ENCODE results near the gene INTS2. TPM values are rescaled to one million over a fixed set of nuclear protein-coding genes. Genes with fewer than 3 reads are reported as not detected.
"Not testable (repeated sequence)": the region's sequence is repeated elsewhere in the genome, so short reads cannot be mapped to it uniquely, and the experiment has no call there.

INTS2 gene
- total RNA-seq, 1 experiment from 2014 or later, result 22.8 TPM

DNA sequence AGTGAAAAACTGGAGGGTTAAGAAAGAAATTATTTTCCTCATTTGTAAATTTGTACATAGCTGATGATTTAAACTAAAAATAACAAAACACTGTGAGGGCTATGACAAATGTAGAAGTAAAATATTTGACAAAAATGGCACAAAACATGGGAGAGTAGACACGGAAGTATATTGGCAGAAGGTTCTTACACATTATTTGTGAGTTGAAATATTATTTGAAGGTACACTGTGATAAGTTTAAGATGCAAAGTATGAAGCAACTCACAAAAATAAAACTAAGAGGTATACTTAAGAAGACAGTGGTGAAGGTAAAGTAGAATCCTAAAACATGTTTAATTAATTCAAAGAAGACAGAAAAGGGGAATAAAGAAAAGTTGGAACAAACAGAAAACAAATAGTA, 99.1 kb downstream of the INTS2 start:
- in situ Hi-C loops (cut with HindIII; ENCODE audit: low sequenced_read_pairs), result no loop called here

DNA sequence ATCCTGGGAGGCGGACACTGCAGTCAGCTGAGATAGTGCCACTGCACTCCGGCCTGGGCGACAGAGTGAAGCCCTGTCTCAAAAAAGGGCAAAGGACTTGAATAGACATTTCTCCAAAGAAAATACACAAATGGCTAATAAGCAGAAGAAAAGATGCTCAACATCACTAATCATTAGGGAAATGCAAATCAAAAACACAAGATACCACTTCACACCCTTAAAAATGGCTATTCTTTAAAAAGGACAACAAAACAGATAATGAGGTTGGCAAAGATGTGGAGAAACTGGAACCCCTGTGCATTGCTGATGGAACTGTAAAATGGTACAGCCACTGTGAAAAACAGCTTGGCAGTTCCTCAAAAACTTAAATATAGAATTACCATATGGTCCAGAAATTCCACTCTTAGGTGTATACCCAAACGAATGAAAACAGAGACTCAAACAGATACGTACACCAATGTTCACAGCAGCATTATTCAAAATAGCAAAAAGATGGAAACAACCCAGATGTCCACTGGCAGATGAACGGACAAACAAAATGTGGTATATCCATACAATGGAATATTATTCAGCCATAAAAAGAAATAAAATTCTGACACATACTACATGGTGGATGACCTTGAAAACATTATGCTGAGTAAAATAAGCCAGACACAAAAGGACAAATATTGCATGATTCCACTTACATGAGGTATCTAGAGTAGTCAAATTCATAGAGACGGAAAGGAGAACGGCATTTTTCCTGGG, 100.0 kb downstream of the INTS2 start:
- in situ Hi-C loops (cut with HindIII; ENCODE audit: low sequenced_read_pairs), result no loop called here
- DNase-seq (ENCODE audit: low spot score), result no peak

More for the DNA sequence above, 99.1 kb downstream of the INTS2 start:
- no peak for DNase-seq (ENCODE audit: low spot score)

DNA sequence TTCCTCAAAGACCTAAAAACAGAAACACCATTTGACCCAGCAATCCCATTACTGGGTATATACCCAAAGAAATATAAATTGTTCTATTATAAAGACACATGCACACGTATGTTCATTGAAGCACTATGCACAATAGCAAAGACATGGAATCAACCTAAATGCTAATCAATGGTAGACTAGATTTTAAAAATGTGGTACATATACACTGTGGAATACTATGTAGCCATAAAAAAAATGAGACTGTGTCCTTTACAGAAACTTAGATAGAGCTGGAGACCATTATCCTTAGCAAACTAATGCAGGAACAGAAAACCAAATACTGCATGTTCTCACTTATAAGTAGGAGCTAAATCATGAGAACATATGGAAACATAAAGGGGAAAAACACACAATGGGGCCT, 100.9 kb downstream of the INTS2 start:
- DNase-seq (ENCODE audit: low spot score); in situ Hi-C loops (cut with HindIII; ENCODE audit: low sequenced_read_pairs): not testable (repeated sequence)

DNA sequence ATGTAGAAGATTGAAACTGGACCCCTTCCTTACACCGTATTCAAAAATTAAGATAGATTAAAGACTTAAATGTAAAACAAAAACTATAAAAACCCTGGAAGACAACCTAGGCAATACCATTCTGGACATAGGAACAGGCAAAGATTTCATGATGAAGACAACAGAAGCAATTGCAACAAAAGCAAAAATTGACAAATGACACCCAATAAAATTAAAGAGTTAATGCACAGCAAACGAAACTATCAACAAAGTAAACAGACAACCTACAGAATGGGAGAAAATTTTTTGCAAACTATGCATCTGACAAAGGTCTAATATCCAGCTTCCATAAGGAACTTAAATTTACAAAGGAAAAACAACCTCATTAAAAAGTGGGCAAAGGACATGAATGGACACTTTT, 101.6 kb downstream of the INTS2 start:
- DNase-seq (ENCODE audit: low spot score); in situ Hi-C loops (cut with HindIII; ENCODE audit: low sequenced_read_pairs): not testable (repeated sequence)

DNA sequence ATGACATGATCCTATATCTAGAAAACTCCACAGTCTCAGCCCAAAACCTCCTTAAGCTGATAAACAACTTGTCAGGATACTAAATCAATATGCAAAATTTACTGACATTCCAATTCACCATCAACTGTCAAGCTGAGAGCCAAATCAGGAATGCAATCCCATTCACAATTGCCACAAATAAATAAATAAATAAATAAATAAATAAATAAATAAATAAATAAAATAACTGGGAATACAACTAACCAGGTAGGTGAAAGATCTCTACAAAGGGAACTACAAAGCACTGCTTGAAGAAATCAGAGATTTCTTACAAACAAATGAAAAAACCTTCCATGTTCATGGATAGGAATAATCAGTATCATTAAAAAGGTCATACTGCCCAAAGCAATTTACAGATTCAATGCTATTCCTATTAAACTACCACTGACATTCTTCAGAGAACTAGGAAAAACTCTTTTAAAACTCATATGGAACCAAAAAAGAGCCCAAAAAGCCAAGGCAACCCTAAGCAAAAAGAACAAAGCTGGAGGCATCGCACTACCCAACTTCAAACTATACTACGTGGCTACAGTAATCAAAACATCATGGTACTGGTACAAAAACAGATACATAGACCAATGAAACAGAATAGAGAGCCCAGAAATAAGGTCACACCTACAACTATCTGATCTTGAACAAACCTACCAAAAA, 102.2 kb downstream of the INTS2 start:
- in situ Hi-C loops (cut with HindIII; ENCODE audit: low sequenced_read_pairs), result no loop called here
- no peak for DNase-seq (ENCODE audit: low spot score)

DNA sequence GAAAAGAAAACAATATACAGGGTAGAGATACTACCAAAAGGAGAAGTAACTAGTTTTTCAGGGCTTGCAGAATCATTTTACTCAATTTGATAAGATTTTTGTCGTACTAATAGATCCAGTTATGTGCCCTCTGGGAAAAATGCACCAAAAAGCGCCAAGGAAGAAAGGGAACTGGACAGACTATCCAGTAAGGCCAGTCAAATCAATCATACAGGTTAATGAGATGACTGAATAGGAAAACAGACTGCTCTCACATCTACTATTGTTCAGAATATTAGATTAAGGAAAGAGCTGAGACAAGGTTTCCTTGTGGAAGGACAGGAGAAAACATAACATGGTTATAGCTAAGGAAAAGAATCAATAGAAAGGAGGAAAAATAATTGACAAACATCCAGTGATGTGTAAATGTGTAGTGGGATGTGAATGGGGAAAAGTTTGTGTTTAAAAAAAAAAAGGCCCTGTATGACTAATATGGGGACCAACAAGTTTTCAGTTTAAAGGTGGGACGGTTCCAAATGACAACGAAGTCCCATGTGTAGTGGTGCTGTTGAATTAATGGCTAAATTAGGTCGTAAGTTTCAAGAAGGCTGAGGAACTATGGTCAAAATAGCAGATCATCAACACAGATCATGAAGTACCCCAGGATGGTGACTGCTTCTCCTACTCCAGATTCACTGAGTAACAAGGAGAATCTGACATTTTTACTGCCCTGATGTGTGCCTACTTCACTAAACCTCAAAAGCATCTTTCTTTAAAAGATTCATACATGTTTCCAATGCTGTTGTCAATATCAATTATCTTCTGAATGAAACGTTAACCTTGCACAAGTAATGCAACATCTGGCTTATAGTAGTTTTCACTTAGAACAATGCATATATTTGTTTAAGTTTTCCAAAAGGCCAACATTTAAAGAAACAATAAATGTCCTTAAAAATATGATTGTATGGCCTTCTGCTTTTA, 105.2 kb downstream of the INTS2 start:
- in situ Hi-C loops (cut with HindIII; ENCODE audit: low sequenced_read_pairs), result no loop called here
- no peak for DNase-seq (ENCODE audit: low spot score)

DNA sequence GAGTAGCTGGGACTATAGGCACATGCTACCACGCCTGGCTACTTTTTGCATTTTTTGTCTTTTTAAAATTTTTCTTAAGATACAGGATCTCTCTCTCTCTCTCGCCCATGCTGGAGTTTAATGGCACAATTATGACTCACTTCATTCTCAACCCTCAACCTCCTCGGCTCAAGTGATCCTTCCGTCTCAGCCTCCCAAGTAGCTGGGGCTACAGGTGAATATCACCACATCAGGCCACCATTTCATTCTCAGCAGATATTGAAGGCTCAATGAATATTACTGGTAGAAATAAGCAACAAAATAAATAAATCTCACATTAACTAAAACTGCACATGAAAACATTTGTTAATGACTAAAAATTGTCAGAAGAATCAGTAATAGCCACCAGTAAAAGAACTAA, 106.1 kb downstream of the INTS2 start:
- in situ Hi-C loops (cut with HindIII; ENCODE audit: low sequenced_read_pairs), result no loop called here
- no peak for DNase-seq (ENCODE audit: low spot score)

DNA sequence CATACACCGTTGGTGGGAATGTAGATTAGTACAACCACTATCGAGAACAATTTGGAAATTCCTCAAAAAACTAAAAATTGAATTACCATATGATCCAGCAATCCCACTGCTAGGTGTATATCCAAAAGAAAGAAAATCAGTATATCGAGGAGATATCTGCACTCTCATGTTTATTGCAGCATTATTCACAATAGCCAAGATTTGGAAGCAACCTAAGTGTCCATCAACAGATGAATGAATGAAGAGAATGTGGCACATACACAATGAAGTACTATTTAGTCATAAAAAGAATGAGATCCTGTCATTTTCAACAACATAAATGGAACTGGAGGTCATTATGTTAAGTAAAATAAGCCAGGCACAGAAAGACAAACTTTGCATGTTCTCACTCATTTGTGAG, 108.5 kb downstream of the INTS2 start:
- DNase-seq (ENCODE audit: low spot score); in situ Hi-C loops (cut with HindIII; ENCODE audit: low sequenced_read_pairs): not testable (repeated sequence)

DNA sequence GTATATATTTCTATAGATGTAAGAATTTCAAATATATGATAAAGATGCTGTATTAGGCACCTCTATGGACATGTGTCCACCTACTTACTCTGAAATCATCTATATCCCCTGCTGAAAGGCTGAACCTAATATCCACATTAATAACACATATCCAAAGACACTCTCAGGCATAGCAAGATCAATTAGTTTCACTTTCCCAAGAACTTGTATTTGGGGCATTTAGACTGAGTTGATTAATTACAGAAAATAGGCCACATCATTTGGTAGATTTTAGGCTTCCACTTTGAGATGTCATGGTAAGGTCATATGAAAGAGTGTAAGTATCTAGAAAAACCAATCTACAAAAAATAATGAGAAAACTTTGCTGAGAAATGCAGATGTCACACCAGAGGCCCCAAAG, 109.6 kb downstream of the INTS2 start:
- DNase-seq (ENCODE audit: low spot score), result no peak
- in situ Hi-C loops (cut with HindIII; ENCODE audit: low sequenced_read_pairs), result no loop called here

DNA sequence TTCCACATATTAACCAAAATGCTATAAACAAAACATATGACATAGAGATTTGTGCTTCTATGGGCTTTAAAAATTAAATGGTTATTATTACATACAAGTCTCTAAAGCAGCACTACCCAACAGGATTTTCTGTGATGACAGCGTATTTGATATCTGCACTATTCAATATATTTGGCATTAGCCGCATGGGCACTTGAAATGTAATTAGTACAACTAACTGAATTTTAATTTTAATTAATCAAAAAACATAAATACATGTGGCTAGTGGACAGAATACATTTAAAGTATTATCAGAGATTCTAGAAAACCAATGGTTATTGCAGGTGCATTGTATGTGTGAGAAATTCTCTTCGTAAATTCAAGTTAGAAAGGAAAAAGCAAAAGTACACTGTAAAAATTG, 110.3 kb downstream of the INTS2 start:
- in situ Hi-C loops (cut with HindIII; ENCODE audit: low sequenced_read_pairs), result no loop called here
- DNase-seq (ENCODE audit: low spot score), result no peak

DNA sequence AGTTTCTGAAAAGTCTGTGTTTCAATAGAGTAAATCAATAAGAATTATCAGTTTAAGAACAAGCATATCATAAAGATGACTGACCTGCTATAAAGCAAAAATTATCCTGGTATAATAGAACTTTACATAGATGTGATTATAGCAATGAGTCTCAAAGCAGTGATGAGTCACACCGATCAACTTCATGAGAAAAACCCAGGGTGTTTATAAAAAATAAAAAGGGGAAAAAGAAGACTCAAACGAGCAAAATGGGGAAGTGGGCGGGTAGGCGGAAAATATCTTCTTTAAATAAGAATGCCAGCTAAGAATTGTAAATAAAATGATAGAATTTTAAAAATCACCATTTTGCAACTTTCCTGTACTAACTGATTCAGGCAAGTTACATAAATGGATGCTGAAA, 111.2 kb downstream of the INTS2 start:
- in situ Hi-C loops (cut with HindIII; ENCODE audit: low sequenced_read_pairs), result no loop called here
- no peak for DNase-seq (ENCODE audit: low spot score)

DNA sequence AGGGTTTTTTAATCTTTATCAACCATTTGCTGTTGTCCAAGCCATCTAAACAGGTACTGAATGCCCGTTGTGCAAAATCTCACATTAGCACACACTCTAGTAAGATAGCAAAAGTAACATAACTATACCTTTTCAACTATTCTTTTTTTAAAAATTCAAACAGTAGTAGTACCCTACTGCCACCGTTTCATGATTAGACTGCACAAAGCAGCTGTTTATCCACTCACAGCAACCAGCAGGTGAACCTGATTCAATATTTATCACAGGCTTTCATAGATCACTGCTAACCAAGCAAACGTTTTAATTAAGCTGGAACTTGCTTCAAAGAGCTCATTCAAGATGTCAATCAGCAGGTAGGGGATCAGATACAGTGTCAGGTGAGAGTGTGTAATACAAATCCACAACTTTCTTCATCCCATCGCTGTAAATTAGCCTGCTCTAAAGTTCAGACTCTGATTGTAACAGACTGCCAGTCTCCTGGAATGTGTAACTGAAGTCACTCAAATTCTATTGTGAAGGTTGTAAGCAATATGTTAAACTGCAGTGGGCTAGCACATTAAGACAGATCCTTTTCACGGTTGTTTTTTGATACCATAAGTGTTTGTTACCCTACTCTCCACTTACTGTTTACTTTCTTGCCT, 111.8 kb downstream of the INTS2 start:
- no peak for DNase-seq (ENCODE audit: low spot score)
- in situ Hi-C loops (cut with HindIII; ENCODE audit: low sequenced_read_pairs), result no loop called here

Other genes starting within 250 kb of the INTS2 start
- 8.1 and 15.2 TPM in 2 replicates for gene BRIP1, start 64.5 kb downstream of the INTS2 start, total RNA-seq (2014; rRNA removed; shearing (Covaris generic))
- 9.5 and 14.8 TPM in 2 replicates for gene MED13, start 137.3 kb upstream of the INTS2 start, total RNA-seq (2014; rRNA removed; shearing (Covaris generic))

All from G401 (cell line).